Embryonic facial prominence (tissue), 1 donor: Measurements from ENCODE around the gene N4BP2.

Source experiments
- DNase-seq: peaks from one replicate; pipeline ENCODE4 v3.0.0-alpha.2; 2016; ENCODE audit errors: extremely low spot score

The N4BP2 gene

DNA sequence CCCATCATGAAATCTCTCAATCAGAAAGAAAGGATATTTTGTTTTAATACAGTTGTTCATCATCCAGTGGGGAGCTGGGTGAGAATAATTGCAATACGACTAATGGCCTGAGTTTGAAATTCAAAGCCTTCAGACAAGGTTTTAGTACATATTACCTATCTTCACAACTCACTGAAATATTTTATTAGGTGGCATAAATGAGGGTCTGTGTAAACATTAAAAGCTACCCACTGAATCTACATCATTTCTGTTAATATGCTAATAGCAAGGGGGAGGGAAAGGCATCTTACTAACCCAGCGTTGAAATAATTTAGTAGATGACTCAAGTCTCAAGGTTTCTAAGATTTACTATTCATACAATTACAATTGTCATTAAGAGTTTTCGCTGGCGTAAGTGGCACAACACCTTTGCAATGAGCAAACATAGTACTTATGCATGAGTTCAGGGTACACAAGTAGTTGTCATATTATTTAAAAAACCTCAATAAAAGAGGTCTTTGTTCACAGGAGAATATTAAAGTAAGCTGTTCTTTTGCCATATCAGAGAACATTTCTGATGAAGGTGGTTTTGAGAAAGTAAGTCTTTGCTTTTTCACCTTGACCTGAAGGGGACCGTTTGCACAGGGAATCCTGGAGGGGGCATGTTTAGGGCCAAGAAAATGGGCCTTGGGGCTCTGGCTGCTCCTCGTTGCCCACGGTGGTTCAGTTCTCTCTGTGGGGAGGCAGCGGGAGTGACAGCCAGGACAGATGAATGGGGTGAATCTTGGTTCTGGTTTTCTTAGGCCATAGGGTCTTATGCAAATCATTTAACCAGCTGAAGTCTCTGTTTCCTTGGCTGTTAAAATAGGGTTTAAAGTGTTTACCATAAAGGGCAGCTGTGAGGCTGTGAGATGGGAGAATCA, 135.7 kb downstream of the N4BP2 start:
- DNase-seq: no peak

- no peak for DNase-seq
These were observed 136.4 kb downstream of the N4BP2 start for GRCh38 chr4:40193016-40193571.

GRCh38 chr4:40193578-40193977, 136.9 kb downstream of the N4BP2 start:
- DNase-seq: no peak

- no peak for DNase-seq
These were observed 138.0 kb downstream of the N4BP2 start for GRCh38 chr4:40194602-40195161.

- DNase-seq: no peak
These were observed 138.8 kb downstream of the N4BP2 start for GRCh38 chr4:40195182-40196177.

DNA sequence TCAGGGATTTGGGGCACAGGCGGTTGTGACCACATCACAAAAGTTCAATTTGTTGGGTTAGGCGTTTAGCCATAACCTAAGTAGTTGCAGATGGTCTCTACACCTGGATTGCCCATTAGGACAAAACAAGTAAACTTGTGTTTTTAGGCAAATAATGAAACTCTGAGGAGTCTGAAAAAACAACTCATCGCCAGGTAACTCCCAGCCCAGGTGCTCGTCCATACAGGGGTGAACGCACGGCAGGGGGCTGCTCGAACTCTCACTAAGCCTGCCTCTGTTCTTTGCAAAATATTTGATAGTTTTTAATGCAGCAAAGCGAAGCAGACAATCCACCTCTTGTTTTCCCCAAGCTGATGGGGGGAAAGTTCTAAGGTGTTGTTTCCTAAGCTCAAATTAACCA, 139.6 kb downstream of the N4BP2 start:
- no peak for DNase-seq

DNA sequence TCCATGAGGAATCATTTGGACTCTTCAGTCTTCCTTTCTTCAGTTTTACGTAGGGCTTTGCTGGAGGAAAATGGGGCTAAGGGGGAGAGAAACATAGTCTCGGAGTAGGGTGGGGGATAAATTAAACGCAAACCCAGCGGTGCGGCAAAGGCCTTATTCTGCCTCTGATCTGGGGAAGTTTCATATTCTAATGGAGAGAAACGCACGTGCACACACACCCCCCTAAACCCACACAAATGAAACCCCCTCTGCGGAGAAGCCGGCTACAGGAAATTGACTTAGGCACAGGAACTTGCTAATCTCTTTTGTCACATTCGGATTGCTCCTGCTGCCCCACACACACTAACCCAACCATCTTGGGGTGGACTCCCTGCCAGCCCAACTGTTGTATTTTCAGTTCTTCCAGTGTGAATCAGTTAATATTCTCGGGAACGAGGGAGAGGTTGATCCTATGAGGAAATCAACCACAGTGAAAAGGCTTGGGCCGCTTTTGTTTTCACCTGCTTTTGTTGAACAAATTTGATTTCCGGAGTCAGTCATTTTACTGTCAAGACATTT, 140.2 kb downstream of the N4BP2 start, which contains the start of gene RHOH:
RHOH (plus strand) TSS at position 308 of the 558 bp plus-strand sequence. CDS start 46,356 bp downstream, outside the sequence.
- DNase-seq: no peak

DNA sequence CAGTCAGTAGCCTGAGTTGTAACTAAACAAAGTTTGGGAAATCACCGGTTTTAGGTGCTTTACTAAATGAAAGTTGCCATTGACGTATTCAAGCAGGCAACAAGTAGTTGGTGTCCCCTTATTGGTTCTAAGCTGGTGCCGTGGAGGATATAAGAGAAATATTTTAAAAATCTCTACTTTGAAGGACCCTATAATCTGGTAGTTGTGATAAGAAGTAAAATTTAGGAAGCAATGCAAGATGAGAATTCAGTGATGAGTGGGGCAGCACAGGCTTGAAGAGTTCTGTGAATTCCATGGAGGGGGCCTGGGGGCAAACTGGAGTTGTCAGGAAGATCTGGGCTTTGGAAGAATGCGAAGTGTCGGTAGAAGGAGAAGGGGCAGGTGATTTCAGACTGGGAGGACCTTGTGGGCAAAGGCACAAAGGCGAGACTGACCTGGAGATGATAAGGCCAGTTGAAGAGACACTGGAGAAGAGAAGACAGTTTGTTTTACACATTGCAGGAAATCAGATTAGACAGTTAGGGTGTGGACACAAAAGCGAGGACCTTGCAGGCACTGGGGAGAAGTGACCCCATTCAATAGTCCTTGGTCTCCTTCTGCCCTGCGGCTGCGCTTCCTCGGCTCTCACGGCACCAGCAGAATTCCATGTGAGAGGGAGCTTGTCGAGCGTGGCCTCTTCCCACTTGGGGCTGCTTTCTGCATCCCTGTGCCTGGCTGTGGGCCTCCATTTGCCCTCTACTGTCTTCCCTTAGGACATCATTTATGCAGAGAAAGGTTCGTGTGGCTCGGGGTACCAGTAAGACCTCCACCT, 141.4 kb downstream of the N4BP2 start:
- no peak for DNase-seq

DNA sequence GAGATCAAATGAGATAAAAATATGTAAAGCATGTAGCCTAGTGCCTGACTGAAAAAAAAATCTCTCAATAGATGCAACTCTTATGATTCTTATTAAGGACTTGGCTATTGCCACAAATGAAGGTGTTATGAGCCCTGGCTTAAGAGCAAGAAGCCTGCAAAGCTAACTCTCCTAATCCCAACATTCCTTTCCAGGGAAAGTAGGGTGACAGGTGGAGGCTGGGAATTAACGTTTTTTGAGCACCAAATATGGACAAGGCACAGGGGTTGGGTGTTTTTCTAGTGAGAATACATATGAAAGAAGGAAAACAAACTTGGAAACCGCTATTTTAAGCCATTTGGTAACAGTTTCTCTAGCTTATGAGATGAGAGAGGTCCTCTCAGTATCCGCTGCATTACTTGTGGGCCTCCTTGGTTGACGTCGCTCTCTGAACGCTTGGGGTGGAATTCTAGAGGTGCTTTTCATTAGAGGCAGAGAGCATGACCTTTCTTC, 142.6 kb downstream of the N4BP2 start:
- no peak for DNase-seq

- DNase-seq: no peak
These were observed 143.6 kb downstream of the N4BP2 start for GRCh38 chr4:40199999-40200874.

DNA sequence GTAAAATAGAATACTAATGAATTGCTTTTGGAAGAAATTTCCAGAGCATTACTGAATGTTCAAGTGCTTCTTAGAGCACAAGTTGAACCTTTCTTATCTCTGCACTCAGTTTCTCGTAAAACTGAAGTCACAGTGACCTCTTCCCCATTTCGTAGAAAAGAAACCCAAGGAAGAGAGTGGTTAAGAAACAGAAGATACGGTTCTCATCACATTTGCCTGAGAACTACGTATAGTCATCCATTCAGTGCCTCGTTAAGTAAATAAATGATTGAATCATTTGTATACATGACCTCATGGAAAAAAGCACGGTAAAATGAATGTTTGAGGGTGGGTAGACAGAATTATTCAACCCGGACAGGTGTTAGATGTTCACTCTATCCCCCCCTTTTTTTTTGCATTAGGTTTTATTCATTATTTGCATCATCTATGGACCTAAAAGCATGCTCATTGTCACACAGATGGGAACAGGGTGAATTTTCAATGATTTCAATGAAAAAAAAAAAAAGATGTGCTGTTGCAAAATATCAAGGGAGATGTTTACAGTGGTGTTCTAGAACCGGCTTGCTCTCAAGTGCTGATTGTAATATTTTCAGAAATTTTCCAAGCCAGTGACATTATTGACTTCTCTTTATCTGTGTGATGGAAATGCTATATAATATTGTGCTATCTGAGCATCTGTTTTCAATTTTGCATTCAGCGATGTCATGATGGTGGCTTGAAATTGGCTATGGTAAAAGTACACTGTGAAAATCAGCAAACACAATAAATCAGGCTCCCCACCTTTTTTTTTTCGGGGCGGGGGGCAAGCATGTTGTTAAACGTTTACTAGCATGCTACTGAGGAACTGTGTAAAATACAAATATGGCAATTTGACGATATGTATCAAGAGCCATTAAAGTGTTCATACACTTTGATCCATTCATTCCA, 144.5 kb downstream of the N4BP2 start:
- DNase-seq: no peak

DNA sequence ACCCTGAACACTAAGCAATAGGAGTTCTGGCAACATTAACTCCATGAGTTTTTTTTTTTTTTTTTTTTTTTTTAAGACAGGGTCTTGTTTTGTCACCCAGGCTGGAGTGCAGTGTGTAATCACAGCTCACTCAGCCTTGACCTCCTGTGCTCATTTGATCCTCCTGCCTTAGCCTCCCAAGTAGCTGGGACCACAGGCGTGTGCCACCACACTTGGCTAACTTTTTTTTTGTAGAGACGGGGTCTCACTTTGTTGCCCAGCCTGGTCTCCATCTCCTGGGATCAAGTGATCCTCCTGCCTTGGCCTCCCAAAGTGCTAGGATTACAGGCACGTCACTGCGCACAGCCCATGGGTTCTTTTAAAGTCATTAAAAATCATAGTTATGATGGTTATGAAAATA, 145.2 kb downstream of the N4BP2 start:
- DNase-seq: no peak

DNA sequence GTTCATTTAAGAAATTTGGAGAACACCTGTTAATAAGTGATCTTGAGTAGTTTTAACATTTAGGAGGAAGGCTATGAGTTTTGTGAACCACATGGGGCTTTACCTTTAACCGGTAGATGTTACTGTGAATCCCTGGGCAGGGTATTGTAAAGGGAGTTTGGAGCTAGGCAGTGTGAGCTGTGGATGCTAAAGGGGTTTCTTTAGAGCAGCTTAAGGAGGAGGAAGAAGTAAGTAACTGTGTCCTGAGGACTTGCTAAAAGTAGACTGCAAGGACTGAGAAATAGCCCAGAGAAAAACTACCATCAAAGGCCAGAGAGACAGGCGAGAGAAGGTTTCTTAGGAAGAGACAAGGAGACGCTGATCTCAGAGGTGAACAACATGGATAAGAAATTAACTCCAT, 145.8 kb downstream of the N4BP2 start:
- no peak for DNase-seq

GRCh38 chr4:40204507-40205258, 148.0 kb downstream of the N4BP2 start:
- DNase-seq: no peak

DNA sequence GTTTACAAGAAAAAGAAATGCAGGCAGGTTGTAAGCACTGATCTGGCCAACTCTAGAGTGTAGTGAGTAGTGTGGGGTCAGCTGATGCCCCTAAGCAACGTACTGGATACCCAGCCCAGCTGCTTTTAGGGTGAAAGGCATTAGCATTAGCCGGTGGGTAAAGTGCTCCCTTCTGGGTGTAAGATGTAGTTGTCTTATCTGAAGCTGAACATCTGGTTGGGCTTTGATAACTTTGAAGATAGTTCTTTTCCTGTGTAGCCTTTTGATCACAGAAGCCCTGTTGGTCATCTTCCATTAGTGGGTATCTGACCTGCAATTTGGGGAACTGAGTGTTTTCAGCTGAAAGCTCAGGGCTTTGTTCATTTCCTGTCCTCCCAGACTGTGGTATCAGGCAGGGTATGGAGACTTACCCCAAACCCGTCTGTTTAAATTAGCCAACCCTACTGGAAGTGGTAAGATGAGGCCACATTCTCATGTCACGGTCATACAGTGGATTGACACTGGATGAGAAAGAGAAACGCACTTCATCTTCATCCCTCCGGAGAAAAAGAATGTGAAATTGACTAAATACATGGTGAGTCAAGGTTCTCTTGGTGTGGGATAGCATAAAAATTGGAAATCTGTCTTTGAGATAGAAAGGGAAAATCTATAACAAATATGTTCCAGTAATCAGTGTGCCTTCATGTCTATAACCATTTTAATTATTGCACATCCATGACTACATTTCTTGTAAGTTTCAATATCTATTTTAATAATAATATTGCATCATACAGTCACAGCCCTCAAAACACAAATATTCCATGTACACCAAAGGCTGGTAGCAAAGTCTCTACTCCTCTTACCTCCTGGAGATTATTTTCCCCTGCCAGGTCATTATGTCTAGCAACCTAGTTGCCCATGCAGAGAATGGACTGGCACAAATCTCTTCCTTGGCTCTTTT, 148.9 kb downstream of the N4BP2 start:
- no peak for DNase-seq

- no peak for DNase-seq
These were observed 149.8 kb downstream of the N4BP2 start for GRCh38 chr4:40206426-40206825.
